Pons (tissue), 1 donor: ENCODE data around the gene SMIM13.

Source experiments
- DNase-seq: peaks from one replicate; pipeline ENCODE4 v3.0.0-alpha.2; 2016; ENCODE audit warnings: low spot score

SMIM13 gene

GRCh38 chr6:11121851-11122250, 28.2 kb downstream of the SMIM13 start:
- DNase-seq, result peak; percentile 55

GRCh38 chr6:11122380-11122779, 28.7 kb downstream of the SMIM13 start:
- no peak for DNase-seq

GRCh38 chr6:11123978-11124377, 30.3 kb downstream of the SMIM13 start:
- no peak for DNase-seq

GRCh38 chr6:11126876-11127275, 33.2 kb downstream of the SMIM13 start:
- DNase-seq, result no peak

GRCh38 chr6:11128608-11129007, 35.0 kb downstream of the SMIM13 start:
- DNase-seq, result peak; percentile 67

- no peak for DNase-seq
Observed at GRCh38 chr6:11129908-11130565, 36.4 kb downstream of the SMIM13 start.

- DNase-seq, result no peak
Observed at GRCh38 chr6:11130605-11131004, 37.0 kb downstream of the SMIM13 start.

- DNase-seq, result no peak
Observed at GRCh38 chr6:11132194-11132888, 38.7 kb downstream of the SMIM13 start.

- DNase-seq, result no peak
Observed at GRCh38 chr6:11133281-11133680, 39.6 kb downstream of the SMIM13 start.

GRCh38 chr6:11136809-11137208, 43.2 kb downstream of the SMIM13 start:
- DNase-seq, result no peak

- DNase-seq, result no peak
Observed at GRCh38 chr6:11139051-11139960, 45.7 kb downstream of the SMIM13 start.

- DNase-seq, result no peak
Observed at GRCh38 chr6:11140056-11140455, 46.4 kb downstream of the SMIM13 start.

GRCh38 chr6:11141295-11141694, 47.7 kb downstream of the SMIM13 start:
- DNase-seq, result no peak

- DNase-seq, result no peak
Observed at GRCh38 chr6:11142296-11143027, 48.8 kb downstream of the SMIM13 start.

GRCh38 chr6:11143394-11144371, 50.0 kb downstream of the SMIM13 start:
- no peak for DNase-seq

GRCh38 chr6:11144393-11144851, 50.8 kb downstream of the SMIM13 start:
- peak; percentile 90 for DNase-seq

GRCh38 chr6:11146117-11146826, 52.6 kb downstream of the SMIM13 start:
- no peak for DNase-seq

GRCh38 chr6:11149551-11149950, 55.9 kb downstream of the SMIM13 start:
- DNase-seq, result no peak

- no peak for DNase-seq
Observed at GRCh38 chr6:11151488-11151887, 57.9 kb downstream of the SMIM13 start.

- no peak for DNase-seq
Observed at GRCh38 chr6:11152581-11152980, 58.9 kb downstream of the SMIM13 start.
